ENCODE measurements around the gene DICER1.

DICER1 gene

DNA sequence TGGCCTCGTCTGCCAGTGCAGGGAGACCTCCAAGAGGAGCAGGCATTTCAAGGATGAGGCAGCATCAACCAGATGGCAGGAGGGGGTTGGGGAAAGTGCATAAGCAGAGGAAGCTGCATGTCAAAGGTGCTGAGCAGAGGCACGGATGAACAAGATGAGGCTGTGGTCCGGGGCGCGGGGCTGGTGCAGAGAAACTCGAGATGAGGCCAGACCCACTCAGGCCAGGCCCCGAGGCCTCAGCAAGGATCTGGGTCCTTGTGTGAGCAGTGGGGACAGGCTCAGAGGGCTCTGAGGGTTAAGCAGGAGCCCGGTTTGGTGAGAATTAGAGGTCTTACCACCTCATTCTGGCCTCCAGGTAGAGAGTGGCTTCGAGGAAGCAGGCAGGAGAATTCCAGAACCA, 98.8 kb downstream of the DICER1 start:
- Mint-ChIP-seq H3K9me3 (no peaks in the 10 kb centered on the region), H3K27me3 (no peaks in the 10 kb centered on the region), H3K4me1 (peaks cover 20% of the 10 kb centered on the region), H3K27ac (peak overlapping the region; percentile 24 to 95), H3K4me3 (peak overlapping the region in 1 of 2 donors; percentile 74)
- ATAC-seq (no peak), DNase-seq (no peak)

- Mint-ChIP-seq H3K27me3 (no peaks in the 10 kb centered on the region), H3K27ac (no peak overlapping the region), H3K4me3 (peak overlapping the region in 1 of 2 donors; percentile 74), H3K9me3 (no peaks in the 10 kb centered on the region), H3K4me1 (peaks cover 20% of the 10 kb centered on the region)
- no peak for DNase-seq
- no peak for ATAC-seq
Measured at GRCh38 chr14:95057851-95058250, 99.5 kb downstream of the DICER1 start.

DNA sequence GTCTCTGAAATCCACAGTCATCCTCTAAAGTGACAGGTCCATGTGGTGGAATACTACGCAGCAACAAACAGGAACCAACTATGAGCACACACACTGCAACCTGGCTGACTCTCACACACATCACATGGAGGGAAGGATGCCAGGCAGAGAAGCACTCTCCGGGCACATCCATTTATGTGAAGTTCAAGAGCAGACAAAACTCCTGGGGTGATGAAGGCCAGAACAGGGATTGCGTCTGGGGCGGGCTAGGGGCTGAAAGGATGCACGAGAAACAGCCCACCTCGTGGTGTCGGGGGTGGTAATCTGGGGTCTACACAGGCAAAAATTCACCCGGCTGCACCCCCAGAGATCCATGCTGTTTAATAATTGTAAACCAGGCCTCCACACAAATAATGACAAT, 100.2 kb downstream of the DICER1 start:
- H3K27me3 Mint-ChIP-seq: no peaks in the 10 kb centered on the region
- H3K27ac Mint-ChIP-seq: no peak overlapping the region
- ATAC-seq: no peak

GRCh38 chr14:95056476-95056875, 100.9 kb downstream of the DICER1 start:
- H3K27me3 Mint-ChIP-seq: no peaks in the 10 kb centered on the region
- H3K4me3 Mint-ChIP-seq: no peak overlapping the region
- no peak overlapping the region for H3K27ac Mint-ChIP-seq
- DNase-seq (no peak), ATAC-seq (no peak)
- peaks cover 20% of the 10 kb centered on the region for H3K4me1 Mint-ChIP-seq
- H3K9me3 Mint-ChIP-seq: no peaks in the 10 kb centered on the region

More for the DNA sequence above, 100.2 kb downstream of the DICER1 start:
- no peak for DNase-seq
- Mint-ChIP-seq H3K4me3 (no peak overlapping the region), H3K4me1 (peaks cover 20% of the 10 kb centered on the region), H3K9me3 (no peaks in the 10 kb centered on the region)

- DNase-seq: no peak
- Mint-ChIP-seq H3K27me3 (no peaks in the 10 kb centered on the region), H3K27ac (no peak overlapping the region), H3K4me3 (no peak overlapping the region), H3K4me1 (peaks cover 20% of the 10 kb centered on the region), H3K9me3 (no peaks in the 10 kb centered on the region)
- ATAC-seq: no peak
Measured at GRCh38 chr14:95055318-95055717, 102.0 kb downstream of the DICER1 start.

GRCh38 chr14:95054346-95055280, 102.7 kb downstream of the DICER1 start:
- no peaks in the 10 kb centered on the region for H3K9me3 Mint-ChIP-seq
- ATAC-seq (no peak), DNase-seq (no peak)
- H3K4me3 Mint-ChIP-seq: no peak overlapping the region
- no peak overlapping the region for H3K27ac Mint-ChIP-seq
- H3K4me1 Mint-ChIP-seq: peaks cover 18% of the 10 kb centered on the region
- peaks cover under 1% of the 10 kb centered on the region for H3K27me3 Mint-ChIP-seq

- ATAC-seq: no peak
- Mint-ChIP-seq H3K27me3 (peaks cover 16% of the 10 kb centered on the region), H3K27ac (no peak overlapping the region), H3K4me1 (no peaks in the 10 kb centered on the region), H3K4me3 (no peak overlapping the region), H3K9me3 (no peaks in the 10 kb centered on the region)
- no peak for DNase-seq
Measured at GRCh38 chr14:95052016-95052585, 105.2 kb downstream of the DICER1 start.

- H3K27me3 Mint-ChIP-seq: peaks cover 19% of the 10 kb centered on the region
- ATAC-seq (no peak), DNase-seq (no peak)
- peak overlapping the region in 1 of 2 donors; percentile 21 for H3K27ac Mint-ChIP-seq
- no peak overlapping the region for H3K4me3 Mint-ChIP-seq
- H3K9me3 Mint-ChIP-seq: no peaks in the 10 kb centered on the region
- H3K4me1 Mint-ChIP-seq: no peaks in the 10 kb centered on the region
Measured at GRCh38 chr14:95049952-95050351, 107.4 kb downstream of the DICER1 start.

DNA sequence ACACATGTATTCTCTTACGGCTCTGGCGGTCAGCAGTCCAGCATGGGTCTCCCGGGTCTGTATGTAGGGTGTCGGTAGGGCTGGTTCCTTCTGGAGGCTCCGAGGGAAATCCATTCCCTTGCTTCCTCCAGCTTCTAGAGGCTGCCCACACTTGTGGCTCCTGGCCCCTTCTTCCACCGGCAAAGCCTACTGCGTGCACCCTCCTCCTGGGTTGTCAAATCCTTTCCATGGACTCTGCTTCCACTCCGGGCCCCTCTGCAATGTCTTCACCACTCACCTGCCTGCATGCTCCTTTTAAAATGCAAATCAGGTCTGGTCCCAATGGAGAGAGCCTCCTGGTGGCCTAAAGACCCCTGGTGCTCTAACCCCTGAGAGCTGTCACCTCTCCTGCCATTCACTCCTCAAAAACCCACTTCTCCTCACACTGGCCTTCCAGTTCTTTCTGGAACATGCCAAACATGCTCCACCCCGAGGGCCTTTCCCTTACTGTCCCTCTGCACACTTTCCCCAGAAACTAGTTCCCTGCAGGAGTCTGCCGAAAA, 108.5 kb downstream of the DICER1 start:
- no peak for DNase-seq
- no peak overlapping the region for H3K27ac Mint-ChIP-seq
- H3K4me3 Mint-ChIP-seq: no peak overlapping the region
- no peaks in the 10 kb centered on the region for H3K9me3 Mint-ChIP-seq
- no peak for ATAC-seq
- H3K4me1 Mint-ChIP-seq: no peaks in the 10 kb centered on the region
- peaks cover 29% of the 10 kb centered on the region for H3K27me3 Mint-ChIP-seq

- Mint-ChIP-seq H3K4me3 (no peak overlapping the region), H3K27ac (no peak overlapping the region), H3K9me3 (no peaks in the 10 kb centered on the region), H3K27me3 (peaks cover 29% of the 10 kb centered on the region), H3K4me1 (no peaks in the 10 kb centered on the region)
- DNase-seq (no peak), ATAC-seq (no peak)
Measured at GRCh38 chr14:95047754-95048153, 109.6 kb downstream of the DICER1 start.

GRCh38 chr14:95046711-95047681, 110.3 kb downstream of the DICER1 start:
- DNase-seq: no peak
- no peak overlapping the region for H3K27ac Mint-ChIP-seq
- no peaks in the 10 kb centered on the region for H3K4me1 Mint-ChIP-seq
- peaks cover 29% of the 10 kb centered on the region for H3K27me3 Mint-ChIP-seq
- H3K9me3 Mint-ChIP-seq: no peaks in the 10 kb centered on the region
- H3K4me3 Mint-ChIP-seq: no peak overlapping the region
- no peak for ATAC-seq

DNA sequence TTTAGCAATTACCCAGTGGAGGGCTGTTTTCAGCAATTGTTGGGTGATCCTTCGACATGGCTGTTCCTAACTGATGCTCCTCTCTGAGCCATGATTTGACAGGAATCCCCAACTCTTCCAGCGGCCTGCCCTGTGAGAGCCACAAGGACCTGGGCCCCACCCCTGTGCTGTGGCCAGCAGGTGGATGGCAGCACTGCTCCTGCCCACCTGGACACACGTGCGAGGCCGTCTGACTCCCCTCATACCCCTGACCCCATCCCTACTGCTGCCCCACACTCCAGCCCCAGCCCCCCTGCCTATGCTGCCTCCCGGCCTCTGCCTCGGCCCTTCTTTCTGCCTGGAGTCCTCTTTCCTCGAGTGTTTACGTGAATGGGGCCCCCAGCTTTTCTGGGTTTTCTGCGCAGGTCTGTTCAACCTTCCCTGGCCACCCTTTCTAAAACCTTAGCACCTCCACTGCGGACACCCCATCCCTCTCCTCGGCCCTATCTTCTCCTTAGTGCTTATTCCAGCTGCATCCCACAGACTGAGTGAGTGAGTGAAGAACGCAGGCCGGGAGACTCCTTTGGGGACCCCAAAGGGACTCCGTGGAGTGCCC, 111.4 kb downstream of the DICER1 start:
- H3K9me3 Mint-ChIP-seq: no peaks in the 10 kb centered on the region
- peaks cover 29% of the 10 kb centered on the region for H3K27me3 Mint-ChIP-seq
- ATAC-seq (no peak), DNase-seq (no peak)
- no peaks in the 10 kb centered on the region for H3K4me1 Mint-ChIP-seq
- no peak overlapping the region for H3K4me3 Mint-ChIP-seq
- H3K27ac Mint-ChIP-seq: peak overlapping the region in 1 of 2 donors; percentile 51

GRCh38 chr14:95045106-95045701, 112.1 kb downstream of the DICER1 start:
- no peak for DNase-seq
- Mint-ChIP-seq H3K4me3 (no peak overlapping the region), H3K27me3 (peaks cover 29% of the 10 kb centered on the region), H3K27ac (no peak overlapping the region), H3K4me1 (no peaks in the 10 kb centered on the region), H3K9me3 (no peaks in the 10 kb centered on the region)
- ATAC-seq: no peak

DNA sequence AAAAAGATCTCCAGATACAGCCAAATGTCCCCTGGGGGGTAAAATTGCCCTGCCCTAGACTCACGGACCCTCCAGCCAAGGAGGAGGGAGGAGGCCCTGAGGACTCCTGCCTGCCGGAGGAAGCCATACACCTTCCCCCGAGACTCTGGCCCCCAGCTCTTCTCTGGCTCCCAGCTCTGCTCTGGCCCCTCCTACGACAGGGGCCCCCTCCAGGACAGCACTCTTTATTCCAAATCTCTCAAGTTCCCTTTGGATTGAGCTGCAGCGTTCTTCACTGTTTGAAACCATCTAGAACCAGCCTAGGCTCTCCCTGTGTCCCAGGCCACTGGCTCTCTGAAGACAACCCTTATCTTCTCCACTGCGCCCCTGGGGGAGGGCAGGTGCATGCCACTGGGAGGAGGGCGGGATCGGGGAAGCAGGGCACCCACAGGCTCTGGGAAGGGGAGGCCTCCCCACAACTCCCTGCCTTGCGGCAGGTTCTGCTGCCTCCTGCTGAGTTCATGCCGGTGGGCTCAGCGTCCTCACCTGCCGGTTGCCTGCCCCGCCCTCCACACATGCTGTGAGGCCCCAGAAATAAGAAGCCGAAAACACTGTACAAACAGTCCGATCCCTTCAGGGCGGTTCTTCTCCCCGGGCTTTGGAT, 112.7 kb downstream of the DICER1 start:
- ATAC-seq: no peak

More for the DNA sequence above, 112.7 kb downstream of the DICER1 start:
- Mint-ChIP-seq H3K27me3 (peaks cover 28% of the 10 kb centered on the region), H3K4me1 (no peaks in the 10 kb centered on the region), H3K4me3 (no peak overlapping the region), H3K27ac (no peak overlapping the region), H3K9me3 (no peaks in the 10 kb centered on the region)
- DNase-seq: no peak
